Vagina (tissue), 2 donors: Measurements from ENCODE around the gene COL1A2. TPM values are rescaled to one million over a fixed set of nuclear protein-coding genes. Genes with fewer than 3 reads are reported as not detected.

Experiments
- DNase-seq, 2 donors: peaks; one replicate each; pipeline ENCODE4 v3.0.0-alpha.2; 2017; ENCODE audit errors: extremely low spot score in 2 of 2
- H3K27ac ChIP-seq: fragments of 200-600 bp; sonication (generic); one replicate; pipeline ENCODE4 v1.5.1; 2019
- H3K27me3 ChIP-seq: fragments of 200-600 bp; sonication (generic); one replicate; pipeline ENCODE4 v1.5.1; 2019
- H3K36me3 ChIP-seq, 2 donors: fragments of 200-600 bp; sonication (generic); one replicate each; pipeline ENCODE4 v1.5.1; 2017 to 2019
- H3K4me1 ChIP-seq: fragments of 200-600 bp; sonication (generic); one replicate; pipeline ENCODE4 v1.5.1; 2019
- H3K4me3 ChIP-seq, 2 donors: fragments of 200-600 bp; sonication (generic); 1 replicate in 1 of 2; 2 replicates in 1 of 2; pipeline ENCODE4 v1.5.1; 2016 to 2019
- H3K9me3 ChIP-seq: fragments of 200-600 bp; sonication (generic); one replicate; pipeline ENCODE4 v1.5.1; 2019
- POLR2A ChIP-seq, 2 donors: fragments of 450-650 bp; IDR thresholded peaks; one replicate each; pipeline ENCODE4 v1.6.1; 2017; ENCODE audit warnings: antibody characterized with exemption in 2 of 2, mild to moderate bottlenecking in 2 of 2, moderate library complexity in 2 of 2
- POLR2AphosphoS5 ChIP-seq, 2 donors: sonication (generic); formaldehyde crosslinking; IDR thresholded peaks; one replicate each; pipeline ENCODE4 v1.9.0; 2017; ENCODE audit warnings: antibody characterized with exemption in 2 of 2, mild to moderate bottlenecking in 2 of 2, low read depth in 1 of 2; ENCODE audit not compliant: insufficient read depth in 1 of 2
- intact Hi-C: fragments of 100-400 bp; cut with DNase I; formaldehyde crosslinking; loops from one replicate; pipeline ENCODE4 v1.15.1; 2023
- total RNA-seq: library from RNA; depleted of rRNA; stranded (reverse); fragments of >200 nt; gene quantifications from one replicate; pipeline ENCODE4 v1.2.3, GENCODE V29; 2016
- TF ChIP-seq, protein P1 (sequence below), 3 experiments: fragments of 450-650 bp in 2 of 3; fragments of 200-600 bp in 1 of 3; sonication (generic) in 1 of 3; IDR thresholded peaks; one replicate each; pipeline ENCODE4 v1.5.1; 2017 to 2019; ENCODE audit warnings: antibody characterized with exemption in 3 of 3, mild to moderate bottlenecking in 2 of 3, moderate library complexity in 2 of 3

Gene COL1A2
- total RNA-seq, 1 donor from 2014 or later = 199 TPM

DNA sequence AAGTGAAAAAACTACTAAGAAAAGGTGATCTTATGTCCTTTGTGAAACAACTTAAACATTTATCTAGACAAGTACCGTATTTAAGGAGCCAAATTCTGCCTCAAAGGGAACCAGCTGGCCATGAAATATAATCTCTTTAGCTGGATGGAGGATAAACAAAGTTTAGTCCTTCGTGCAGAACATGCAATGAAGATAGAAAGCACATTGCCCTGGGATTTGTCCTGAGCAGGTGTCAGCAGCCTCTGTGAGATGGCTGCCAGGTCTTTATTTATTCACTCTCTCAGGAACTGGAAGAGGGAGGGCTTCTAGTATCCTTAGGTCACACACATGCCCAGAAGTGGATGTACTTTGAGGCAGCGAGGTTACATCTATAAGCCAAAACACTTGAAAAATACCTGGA, 57.5 kb downstream of the COL1A2 start:
- Histone ChIP-seq H3K27ac (no peak overlapping the region), H3K4me1 (no peaks in the 10 kb centered on the region), H3K9me3 (no peaks in the 10 kb centered on the region), H3K4me3 (no peak overlapping the region), H3K36me3 (no peaks in the 10 kb centered on the region), H3K27me3 (no peaks in the 10 kb centered on the region)
- TF ChIP-seq, protein P1, sequence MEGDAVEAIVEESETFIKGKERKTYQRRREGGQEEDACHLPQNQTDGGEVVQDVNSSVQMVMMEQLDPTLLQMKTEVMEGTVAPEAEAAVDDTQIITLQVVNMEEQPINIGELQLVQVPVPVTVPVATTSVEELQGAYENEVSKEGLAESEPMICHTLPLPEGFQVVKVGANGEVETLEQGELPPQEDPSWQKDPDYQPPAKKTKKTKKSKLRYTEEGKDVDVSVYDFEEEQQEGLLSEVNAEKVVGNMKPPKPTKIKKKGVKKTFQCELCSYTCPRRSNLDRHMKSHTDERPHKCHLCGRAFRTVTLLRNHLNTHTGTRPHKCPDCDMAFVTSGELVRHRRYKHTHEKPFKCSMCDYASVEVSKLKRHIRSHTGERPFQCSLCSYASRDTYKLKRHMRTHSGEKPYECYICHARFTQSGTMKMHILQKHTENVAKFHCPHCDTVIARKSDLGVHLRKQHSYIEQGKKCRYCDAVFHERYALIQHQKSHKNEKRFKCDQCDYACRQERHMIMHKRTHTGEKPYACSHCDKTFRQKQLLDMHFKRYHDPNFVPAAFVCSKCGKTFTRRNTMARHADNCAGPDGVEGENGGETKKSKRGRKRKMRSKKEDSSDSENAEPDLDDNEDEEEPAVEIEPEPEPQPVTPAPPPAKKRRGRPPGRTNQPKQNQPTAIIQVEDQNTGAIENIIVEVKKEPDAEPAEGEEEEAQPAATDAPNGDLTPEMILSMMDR (IDR thresholded peaks at IDR 0.05) = no peak
- TF ChIP-seq POLR2A (IDR thresholded peaks at IDR 0.05) (no peak), POLR2AphosphoS5 (IDR thresholded peaks at IDR 0.05; ENCODE audit: insufficient read depth in 1 of 2, low read depth in 1 of 2) (no peak)
- intact Hi-C loops = no loop called here
- DNase-seq = no peak

DNA sequence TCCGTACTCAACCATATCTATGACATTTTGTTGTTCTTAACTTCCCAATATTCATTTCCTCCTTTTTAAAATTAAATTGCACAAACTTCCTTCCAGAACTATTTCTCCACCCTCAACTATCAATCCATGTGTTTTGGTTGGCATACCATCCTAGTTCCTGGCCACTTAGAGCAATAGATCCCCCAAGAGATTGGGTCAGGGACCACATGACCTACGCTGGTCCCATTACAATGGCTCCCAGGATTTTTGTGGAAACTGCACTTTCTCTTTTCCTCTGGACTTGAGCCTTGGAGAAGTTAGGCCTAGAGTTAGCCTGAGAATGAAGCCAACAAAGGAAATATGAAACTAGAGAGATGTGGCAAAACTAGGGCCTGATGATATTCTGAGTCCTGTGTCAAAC, 59.2 kb downstream of the COL1A2 start:
- DNase-seq = no peak
- no peak overlapping the region for H3K4me3 ChIP-seq
- H3K36me3 ChIP-seq = no peaks in the 10 kb centered on the region
- H3K27ac ChIP-seq = no peak overlapping the region
- no peaks in the 10 kb centered on the region for H3K9me3 ChIP-seq
- TF ChIP-seq POLR2AphosphoS5 (IDR thresholded peaks at IDR 0.05; ENCODE audit: insufficient read depth in 1 of 2, low read depth in 1 of 2) (no peak), POLR2A (IDR thresholded peaks at IDR 0.05) (no peak)
- TF ChIP-seq, protein P1 (IDR thresholded peaks at IDR 0.05) = no peak
- no peaks in the 10 kb centered on the region for H3K4me1 ChIP-seq
- intact Hi-C loops = no loop called here
- H3K27me3 ChIP-seq = no peaks in the 10 kb centered on the region

DNA sequence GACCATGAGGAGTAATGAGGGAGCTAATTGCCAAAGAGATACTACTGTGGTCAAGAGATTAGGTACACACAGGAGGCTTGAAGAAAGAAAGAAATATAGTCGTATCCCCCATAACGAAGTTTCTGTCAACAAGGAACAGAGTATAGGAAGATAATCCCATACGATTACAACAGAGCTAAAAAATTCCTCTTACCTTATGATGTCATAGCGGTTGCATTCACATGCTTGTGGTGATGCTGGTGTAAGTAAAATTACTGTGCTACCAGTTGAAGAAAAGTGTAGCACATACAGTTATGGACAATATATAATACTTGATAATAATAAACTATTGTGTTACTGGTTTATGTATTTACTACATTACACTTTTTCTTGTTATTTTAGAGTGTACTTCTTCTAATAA, 63.3 kb downstream of the COL1A2 start:
- Histone ChIP-seq H3K9me3 (no peaks in the 10 kb centered on the region), H3K4me1 (no peaks in the 10 kb centered on the region), H3K36me3 (no peaks in the 10 kb centered on the region), H3K4me3 (no peak overlapping the region), H3K27me3 (no peaks in the 10 kb centered on the region), H3K27ac (no peak overlapping the region)
- TF ChIP-seq POLR2A (IDR thresholded peaks at IDR 0.05) (no peak), POLR2AphosphoS5 (IDR thresholded peaks at IDR 0.05; ENCODE audit: insufficient read depth in 1 of 2, low read depth in 1 of 2) (no peak)
- TF ChIP-seq, protein P1 (IDR thresholded peaks at IDR 0.05) = no peak
- DNase-seq = no peak
- intact Hi-C loops = no loop called here

DNA sequence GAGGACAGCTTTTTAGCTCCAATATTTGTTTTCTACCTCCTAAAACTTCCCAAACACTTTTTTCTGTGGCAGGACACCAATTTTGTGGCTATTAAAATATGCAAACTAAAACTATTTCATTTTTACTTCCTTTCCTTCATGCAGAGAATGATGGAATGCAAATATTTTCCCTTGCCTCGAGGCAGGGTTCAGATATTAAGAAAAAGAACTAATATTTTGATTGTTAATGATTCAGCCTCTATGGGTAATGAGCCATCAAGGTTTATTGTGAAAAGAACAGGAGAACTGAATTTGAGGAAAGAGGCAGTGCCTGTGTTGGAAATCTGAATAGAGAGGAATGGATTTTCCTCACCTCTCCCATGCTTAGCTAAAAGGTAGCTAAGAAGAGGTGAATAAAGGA, 71.8 kb downstream of the COL1A2 start:
- no peak for DNase-seq
- no peaks in the 10 kb centered on the region for H3K9me3 ChIP-seq
- no peak overlapping the region for H3K27ac ChIP-seq
- intact Hi-C loops = no loop called here
- H3K4me3 ChIP-seq = no peak overlapping the region
- no peak for TF ChIP-seq POLR2AphosphoS5 (IDR thresholded peaks at IDR 0.05; ENCODE audit: insufficient read depth in 1 of 2, low read depth in 1 of 2)
- no peak for TF ChIP-seq POLR2A (IDR thresholded peaks at IDR 0.05)
- TF ChIP-seq, protein P1 (IDR thresholded peaks at IDR 0.05) = no peak
- no peaks in the 10 kb centered on the region for H3K4me1 ChIP-seq
- no peaks in the 10 kb centered on the region for H3K36me3 ChIP-seq
- H3K27me3 ChIP-seq = no peaks in the 10 kb centered on the region

DNA sequence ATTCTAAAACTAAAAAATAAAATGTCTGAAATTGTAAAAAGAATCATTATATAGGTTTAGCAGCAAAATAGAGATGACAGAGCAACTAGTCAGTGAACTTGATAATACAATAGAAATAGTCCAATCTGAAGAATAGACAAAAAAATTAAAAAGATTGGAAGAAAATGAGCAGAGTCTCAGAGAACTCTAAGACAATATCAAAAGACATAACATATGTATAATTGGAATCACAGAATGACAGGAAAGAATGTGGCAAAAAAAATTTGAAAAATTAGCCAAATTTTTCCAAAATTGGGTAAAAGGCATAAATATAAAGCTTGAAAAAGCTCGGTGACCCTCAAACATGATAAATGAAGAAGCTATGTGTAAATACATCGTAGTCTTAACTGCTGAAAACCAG, 76.9 kb downstream of the COL1A2 start:
- no peak overlapping the region for H3K4me3 ChIP-seq
- no peaks in the 10 kb centered on the region for H3K27me3 ChIP-seq
- DNase-seq = no peak
- no peak overlapping the region for H3K27ac ChIP-seq
- no peaks in the 10 kb centered on the region for H3K9me3 ChIP-seq
- no peaks in the 10 kb centered on the region for H3K4me1 ChIP-seq
- no peaks in the 10 kb centered on the region for H3K36me3 ChIP-seq
- TF ChIP-seq POLR2AphosphoS5 (IDR thresholded peaks at IDR 0.05; ENCODE audit: insufficient read depth in 1 of 2, low read depth in 1 of 2) = no peak
- TF ChIP-seq, protein P1 (IDR thresholded peaks at IDR 0.05) = no peak
- TF ChIP-seq POLR2A (IDR thresholded peaks at IDR 0.05) = no peak
- intact Hi-C loops = no loop called here
